ENCODE results near the gene PWWP2B. TPM values are rescaled to one million over a fixed set of nuclear protein-coding genes. Genes with fewer than 3 reads are reported as not detected.

The PWWP2B gene
- total and polyA plus RNA-seq, 2 donors (not counting 3 experiments of a cell fraction or from before 2014, with no cell fraction given) = 4.6 to 11.8 TPM

GRCh38 chr10:132462463-132463332, 65.7 kb downstream of the PWWP2B start:
- no peak overlapping the region for H3K4me3 ChIP-seq (replicated peaks in 1 of 3; ENCODE audit: insufficient read depth in 1 of 3, low read depth in 1 of 3, low read length in 3 of 3)
- dilution Hi-C loops (cut with MboI; ENCODE audit: extremely low pct_ligation_motif_present, low sequenced_read_pairs) = no loop called here
- CTCF ChIA-PET = interaction anchor here (1.2 kb wide), 1 partner anchor 176 kb away, joined by 3 read pairs; no protein-coding TSS in a partner anchor

More at GRCh38 chr10:132462463-132463332, 65.7 kb downstream of the PWWP2B start:
- H3K9me3 ChIP-seq (replicated peaks; ENCODE audit: control insufficient read depth, insufficient read depth, low read length) = no peaks in the 10 kb centered on the region
- no peak for DNase-seq (ENCODE audit: low read depth, low spot score)
- H3K36me3 ChIP-seq (ENCODE audit: control insufficient read depth in 2 of 2, extremely low read depth in 1 of 2, insufficient read depth in 2 of 2, low read length in 2 of 2) = no peaks in the 10 kb centered on the region
- no peak overlapping the region for H2AFZ ChIP-seq (ENCODE audit: low read depth, low read length)
- intact Hi-C loops (cut with micrococcal nuclease) = no loop called here
- no peak for FAIRE-seq
- H3K79me2 ChIP-seq (ENCODE audit: control insufficient read depth, insufficient read depth, low read length) = no peaks in the 10 kb centered on the region
- H3K4me2 ChIP-seq (ENCODE audit: insufficient read depth, low read length) = no peak overlapping the region
- no peak overlapping the region for H3K27ac ChIP-seq (ENCODE audit: insufficient read depth, low read depth, low read length)
- no peaks in the 10 kb centered on the region for H4K20me1 ChIP-seq (replicated peaks; ENCODE audit: control insufficient read depth, extremely low read depth, insufficient read depth, low read length)
- TF ChIP-seq MYC (IDR thresholded peaks at IDR 0.05; ENCODE audit: low read depth, low read length) (no peak), CTCF (IDR thresholded peaks at IDR 0.05; ENCODE audit: extremely low read depth in 1 of 2, insufficient read depth in 1 of 2, low read depth in 1 of 2, low read length in 2 of 2) (no peak), POLR2AphosphoS5 (IDR thresholded peaks at IDR 0.05; ENCODE audit: insufficient read depth, low read depth, low read length) (no peak), GATA2 (IDR thresholded peaks at IDR 0.05; ENCODE audit: insufficient read depth, insufficient read length, low read depth, low read length) (no peak), POLR2A (IDR thresholded peaks at IDR 0.05; ENCODE audit: low read depth, low read length) (no peak), MAX (IDR thresholded peaks at IDR 0.05; ENCODE audit: insufficient read depth, insufficient read length) (no peak), FOS (IDR thresholded peaks at IDR 0.05; ENCODE audit: borderline replicate concordance, insufficient read depth, low read length) (no peak), EZH2 (IDR thresholded peaks at IDR 0.05; ENCODE audit: borderline replicate concordance, low read depth, low read length, severe bottlenecking) (no peak), JUN (IDR thresholded peaks at IDR 0.05; ENCODE audit: borderline replicate concordance, insufficient read depth, insufficient read length, low read depth) (no peak)
- no peaks in the 10 kb centered on the region for H3K4me1 ChIP-seq (ENCODE audit: control insufficient read depth, extremely low read depth, insufficient read depth, low read length)
- no peaks in the 10 kb centered on the region for H3K27me3 ChIP-seq (ENCODE audit: control insufficient read depth in 2 of 2, insufficient read depth in 2 of 2, low read length in 2 of 2)
- POLR2A ChIA-PET = no interaction called here
- no peak overlapping the region for H3K9ac ChIP-seq (replicated peaks; ENCODE audit: extremely low read depth, insufficient read depth, low read length)
- BruUV-seq (replicated peaks) = no TSS peak
- H3K9me1 ChIP-seq (replicated peaks; ENCODE audit: control insufficient read depth, extremely low read depth, insufficient read depth, low read length) = no peaks in the 10 kb centered on the region
